NCI-H1930 (cell line): ENCODE results near the gene TBXT.
"Not testable (repeated sequence)": the region's sequence is repeated elsewhere in the genome, so short reads cannot be mapped to it uniquely, and the experiment has no call there.

Experiments
- DNase-seq, 2 experiments: peaks; one replicate each; lab custom pipeline; 2025; lab: John Stamatoyannopoulos, UW

Gene TBXT

DNA sequence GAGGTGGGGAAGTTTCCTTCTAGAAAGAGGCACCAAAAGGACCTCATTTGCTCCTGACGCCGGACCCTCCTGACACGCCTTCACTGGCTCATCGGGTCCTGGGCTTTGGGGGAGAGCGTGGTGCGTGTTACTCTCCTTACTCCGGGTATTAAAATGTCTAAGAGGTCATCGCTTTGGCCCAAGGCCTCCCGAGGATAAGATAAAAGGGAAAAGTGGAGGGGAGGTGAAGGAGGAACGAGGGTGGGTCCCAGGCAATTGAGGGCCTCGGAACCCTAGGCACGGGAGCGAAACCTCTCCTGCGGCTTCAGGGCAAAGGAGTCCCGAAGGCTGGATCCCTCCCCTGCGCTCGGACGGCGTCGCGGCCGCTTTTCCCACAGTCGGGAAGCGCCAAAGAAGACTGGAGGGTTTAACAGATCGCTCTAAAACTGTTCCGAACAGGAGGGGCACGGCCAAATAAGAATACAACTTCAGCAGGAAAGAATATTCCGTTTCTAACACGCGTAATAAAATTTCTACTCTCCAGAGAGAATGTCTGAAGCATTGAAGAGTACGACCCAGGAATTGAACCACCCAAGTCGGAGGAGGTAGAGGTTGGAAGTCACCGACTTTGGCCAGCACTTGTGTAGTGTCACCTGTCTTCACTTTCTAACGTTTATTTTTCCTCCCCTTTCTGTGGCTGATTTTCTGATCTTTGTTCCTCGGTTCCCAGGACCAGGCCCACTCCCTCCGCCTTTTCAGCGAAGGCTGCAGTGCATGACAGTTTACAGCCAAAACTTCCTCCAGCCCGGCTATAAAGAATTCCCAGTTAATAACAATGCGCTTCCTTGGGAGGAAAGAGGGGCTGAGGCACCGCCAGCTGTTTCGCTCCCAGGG lies 2.1 kb upstream of the TBXT start:
- no peak for DNase-seq

- DNase-seq: no peak
Observed at GRCh38 chr6:166168616-166169548, 1.2 kb upstream of the TBXT start.

GRCh38 chr6:166167258-166167731 lies 356 bp downstream of the TBXT start:
- no peak for DNase-seq

DNA sequence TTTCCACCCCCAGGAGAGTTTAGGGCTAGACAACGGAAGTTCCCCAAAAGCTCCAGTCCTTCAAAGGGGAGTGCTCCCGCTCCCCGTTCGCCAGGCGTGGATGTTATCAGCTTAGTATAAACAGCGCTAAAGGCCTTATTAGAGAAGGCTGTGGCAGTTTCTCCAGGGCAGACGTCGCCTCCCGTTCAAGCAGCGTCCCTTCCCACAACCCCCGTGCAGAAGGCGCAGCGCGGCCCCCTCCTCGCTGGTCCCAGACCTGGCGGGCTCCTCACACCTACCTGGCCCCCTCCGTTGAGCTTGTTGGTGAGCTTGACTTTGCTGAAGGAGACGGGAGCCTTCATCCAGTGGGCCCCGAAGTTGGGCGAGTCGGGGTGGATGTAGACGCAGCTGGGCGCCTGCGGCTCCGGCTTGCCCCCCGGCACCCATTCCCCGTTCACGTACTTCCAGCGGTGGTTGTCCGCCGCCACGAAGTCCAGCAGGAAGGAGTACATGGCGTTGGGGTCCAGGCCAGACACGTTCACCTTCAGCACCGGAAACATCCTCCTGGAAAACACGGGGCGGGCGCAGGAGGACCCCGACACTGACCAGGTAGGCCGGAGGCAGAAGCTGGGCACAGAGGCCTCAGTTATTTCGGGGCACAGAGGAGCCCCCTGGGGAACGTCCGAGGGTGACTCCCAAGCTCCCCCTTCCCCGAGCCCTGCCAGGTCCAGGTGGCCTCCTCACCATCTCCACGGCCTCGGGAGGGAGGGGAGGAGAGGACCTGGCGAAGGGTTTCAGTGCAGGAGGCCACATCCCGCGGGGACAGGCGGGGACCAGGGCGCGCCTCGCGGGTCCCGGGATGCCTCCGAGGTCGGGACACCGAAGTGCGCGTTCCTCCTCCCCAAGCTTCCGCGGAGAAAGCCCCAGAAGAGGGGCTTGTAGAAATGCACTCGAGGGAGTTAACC lies 1.1 kb downstream of the TBXT start:
- no peak for DNase-seq

DNA sequence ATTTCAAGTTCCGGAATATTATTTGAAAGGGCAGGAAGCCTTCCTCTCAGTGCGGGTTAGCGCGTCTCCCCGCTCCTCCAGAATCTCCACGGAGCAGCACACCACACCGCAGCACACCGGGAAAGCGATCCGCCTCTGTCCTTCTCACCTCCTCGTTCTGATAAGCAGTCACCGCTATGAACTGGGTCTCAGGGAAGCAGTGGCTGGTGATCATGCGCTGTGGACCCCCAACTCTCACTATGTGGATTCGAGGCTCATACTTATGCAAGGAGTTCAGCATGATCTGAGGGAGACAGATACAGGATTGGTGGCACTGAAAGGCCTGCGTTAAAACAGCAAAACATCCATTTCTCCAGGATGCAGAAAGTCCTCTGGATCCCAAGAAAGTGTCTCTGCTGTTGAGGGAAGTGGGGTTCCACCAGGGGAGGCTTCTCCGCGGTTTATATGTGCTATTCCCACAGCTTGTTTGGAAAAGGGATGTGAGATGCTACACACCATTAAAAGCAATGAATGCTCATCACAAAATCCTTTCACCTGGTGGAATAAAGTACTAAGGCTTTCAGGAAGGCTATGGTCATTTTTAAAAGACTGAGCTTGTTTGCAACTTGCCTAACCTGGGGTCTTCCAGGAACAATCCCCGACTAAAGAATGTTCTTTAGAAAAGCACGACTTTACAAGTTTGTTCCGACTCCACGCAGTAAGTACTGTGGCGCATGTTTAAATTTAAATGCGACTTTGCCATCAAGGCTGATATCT lies 1.9 kb downstream of the TBXT start:
- DNase-seq: no peak

DNA sequence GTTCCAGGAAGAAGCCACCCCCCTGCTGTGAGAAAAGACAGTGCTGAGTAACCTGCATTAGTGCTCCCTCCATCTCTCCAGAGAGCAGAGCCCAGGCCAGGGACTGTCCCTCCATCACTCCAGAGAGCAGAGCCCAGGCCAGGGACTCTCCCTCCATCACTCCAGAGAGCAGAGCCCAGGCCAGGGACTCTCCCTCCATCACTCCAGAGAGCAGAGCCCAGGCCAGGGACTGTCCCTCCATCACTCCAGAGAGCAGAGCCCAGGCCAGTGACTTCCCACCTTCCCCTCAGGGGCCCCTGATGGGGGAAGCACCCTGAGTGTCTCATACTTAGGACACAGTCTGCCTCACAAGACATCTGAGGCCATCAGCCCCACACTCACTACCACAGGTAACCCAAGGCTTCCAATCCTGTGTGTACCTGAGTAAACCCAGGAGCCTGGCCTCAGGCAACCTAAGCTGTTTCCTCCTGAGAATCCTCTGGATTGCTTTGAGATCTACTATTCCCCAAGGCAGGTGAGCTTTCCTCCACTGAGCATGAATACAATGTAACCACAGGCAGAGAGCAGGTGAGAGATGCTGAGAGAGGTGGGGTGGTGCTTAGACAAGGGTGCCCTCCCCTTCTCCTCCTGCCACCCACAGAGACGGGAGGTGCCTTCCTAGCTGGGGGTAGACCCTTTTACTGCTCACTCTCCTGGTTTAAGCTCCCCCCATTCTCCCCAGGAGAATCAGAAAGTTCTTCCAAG lies 4.9 kb downstream of the TBXT start:
- no peak for DNase-seq

- DNase-seq: no peak
Observed at GRCh38 chr6:166157930-166158617, 9.6 kb downstream of the TBXT start.

DNA sequence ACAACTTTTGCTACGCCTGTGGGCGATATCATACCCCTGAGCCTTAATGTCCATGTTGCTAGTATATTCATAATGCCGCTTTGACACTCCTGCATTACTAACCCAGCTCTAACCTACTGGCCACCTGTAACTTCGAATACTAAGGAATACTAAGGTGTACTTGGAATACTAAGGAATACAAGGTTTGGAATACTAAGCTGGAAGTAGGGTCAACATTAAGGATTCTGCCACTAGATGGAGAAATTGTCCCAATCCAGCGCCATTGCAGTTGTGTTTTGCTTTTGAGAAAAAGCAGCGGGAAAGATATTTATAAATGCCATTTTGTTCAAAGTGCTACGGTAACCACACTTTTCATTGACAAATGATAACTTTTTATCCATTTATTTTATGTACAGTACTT lies 10.7 kb downstream of the TBXT start:
- no peak for DNase-seq

GRCh38 chr6:166153966-166154365 lies 13.7 kb downstream of the TBXT start:
- DNase-seq: no peak

DNA sequence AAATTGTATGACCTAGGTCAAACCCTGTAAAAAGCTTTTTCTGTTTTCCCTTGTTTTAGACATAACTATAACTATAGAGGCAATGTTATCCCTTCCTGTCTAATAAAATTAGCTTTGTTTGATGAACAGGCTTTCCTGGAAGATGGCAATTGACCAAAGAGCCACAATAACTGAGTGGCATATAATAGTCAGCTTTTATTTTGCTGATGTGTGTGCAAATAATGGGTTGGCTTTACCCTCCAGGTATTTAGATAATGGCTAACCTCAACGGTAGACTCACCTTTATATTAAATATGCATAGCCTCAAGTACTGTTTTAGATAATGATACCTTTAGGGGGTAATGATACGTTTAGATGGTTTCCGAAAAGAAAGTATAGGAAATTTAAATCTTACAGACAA lies 15.0 kb downstream of the TBXT start:
- no peak for DNase-seq

DNA sequence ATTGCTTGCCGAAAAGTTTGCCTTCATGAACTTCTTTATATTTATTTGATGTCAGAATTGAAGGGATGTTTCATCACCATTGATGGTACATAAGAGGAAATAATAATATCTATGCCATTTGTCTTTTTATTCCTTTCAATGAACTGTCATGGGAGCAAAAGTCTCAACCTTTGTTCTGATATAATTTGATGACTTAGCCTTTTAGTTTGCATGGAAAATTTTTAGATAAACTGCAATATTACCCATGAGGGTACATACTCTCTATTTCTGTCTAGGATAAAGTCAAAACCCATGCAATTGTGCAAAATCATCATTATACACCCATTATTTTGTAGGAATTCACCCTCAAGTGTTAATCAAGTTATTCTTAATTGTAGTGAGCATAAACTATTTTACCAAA lies 15.9 kb downstream of the TBXT start:
- no peak for DNase-seq

- no peak for DNase-seq
Observed at GRCh38 chr6:166145751-166146150, 21.9 kb downstream of the TBXT start.

- no peak for DNase-seq
Observed at GRCh38 chr6:166143011-166143410, 24.6 kb downstream of the TBXT start.

- DNase-seq: no peak
Observed at GRCh38 chr6:166127624-166128472, 39.8 kb downstream of the TBXT start.

- not testable (repeated sequence) for DNase-seq
Observed at GRCh38 chr6:166123115-166123514, 44.5 kb downstream of the TBXT start.

GRCh38 chr6:166121726-166122125 lies 45.9 kb downstream of the TBXT start:
- DNase-seq: no peak

GRCh38 chr6:166119116-166119911 lies 48.3 kb downstream of the TBXT start:
- no peak for DNase-seq

- no peak for DNase-seq
Observed at GRCh38 chr6:166115609-166116008, 52.0 kb downstream of the TBXT start.
